ENCODE results near the gene FN1.

DNA sequence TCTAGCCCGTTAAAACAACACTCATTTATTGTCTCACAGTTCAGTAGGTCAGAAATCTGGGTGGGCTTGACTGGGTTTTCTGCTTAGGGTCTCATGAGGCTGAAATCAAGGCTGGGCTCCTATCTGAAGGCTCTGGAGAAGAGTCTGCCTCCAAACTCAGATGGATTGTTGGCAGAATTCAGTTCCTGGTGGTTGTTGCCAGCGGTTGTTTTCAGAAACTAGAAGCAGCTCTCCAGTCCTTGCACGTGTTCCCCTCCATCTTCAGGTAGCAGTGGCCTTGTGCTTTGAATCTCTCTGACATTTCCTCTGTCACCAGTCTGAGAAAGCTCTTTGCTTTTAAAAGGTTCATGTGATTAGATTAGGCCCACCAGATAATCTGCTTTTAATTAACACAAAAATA lies 20.1 kb upstream of the FN1 start:
- TF ChIP-seq, protein P1, sequence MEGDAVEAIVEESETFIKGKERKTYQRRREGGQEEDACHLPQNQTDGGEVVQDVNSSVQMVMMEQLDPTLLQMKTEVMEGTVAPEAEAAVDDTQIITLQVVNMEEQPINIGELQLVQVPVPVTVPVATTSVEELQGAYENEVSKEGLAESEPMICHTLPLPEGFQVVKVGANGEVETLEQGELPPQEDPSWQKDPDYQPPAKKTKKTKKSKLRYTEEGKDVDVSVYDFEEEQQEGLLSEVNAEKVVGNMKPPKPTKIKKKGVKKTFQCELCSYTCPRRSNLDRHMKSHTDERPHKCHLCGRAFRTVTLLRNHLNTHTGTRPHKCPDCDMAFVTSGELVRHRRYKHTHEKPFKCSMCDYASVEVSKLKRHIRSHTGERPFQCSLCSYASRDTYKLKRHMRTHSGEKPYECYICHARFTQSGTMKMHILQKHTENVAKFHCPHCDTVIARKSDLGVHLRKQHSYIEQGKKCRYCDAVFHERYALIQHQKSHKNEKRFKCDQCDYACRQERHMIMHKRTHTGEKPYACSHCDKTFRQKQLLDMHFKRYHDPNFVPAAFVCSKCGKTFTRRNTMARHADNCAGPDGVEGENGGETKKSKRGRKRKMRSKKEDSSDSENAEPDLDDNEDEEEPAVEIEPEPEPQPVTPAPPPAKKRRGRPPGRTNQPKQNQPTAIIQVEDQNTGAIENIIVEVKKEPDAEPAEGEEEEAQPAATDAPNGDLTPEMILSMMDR (conservative IDR thresholded peaks at IDR 0.05; ENCODE audit: low read length), result no peak
- TF ChIP-seq EZH2phosphoT487 (IDR thresholded peaks at IDR 0.05; ENCODE audit: borderline replicate concordance), result no peak
